NCI-H187 (cell line): Measurements from ENCODE around the gene CPTP.

Source experiments
- DNase-seq, 2 experiments: peaks; one replicate each; lab custom pipeline; 2025; lab: John Stamatoyannopoulos, UW

Gene CPTP

GRCh38 chr1:1349256-1350012, 24.8 kb downstream of the CPTP start, which contains the start of gene DVL1:
Gene DVL1, minus strand, starts transcription at chr1:1349418. Its CDS starts 353 bp downstream, at chr1:1349065.
- DNase-seq = peak in 1 of 2 experiments; percentile 49

- DNase-seq = no peak
Measured at GRCh38 chr1:1351511-1352427, 27.2 kb downstream of the CPTP start.

- DNase-seq = no peak
Measured at GRCh38 chr1:1352786-1353388, 28.3 kb downstream of the CPTP start.

GRCh38 chr1:1353389-1354151, 29.0 kb downstream of the CPTP start:
- no peak for DNase-seq

GRCh38 chr1:1354271-1355247, 30.0 kb downstream of the CPTP start:
- no peak for DNase-seq

DNA sequence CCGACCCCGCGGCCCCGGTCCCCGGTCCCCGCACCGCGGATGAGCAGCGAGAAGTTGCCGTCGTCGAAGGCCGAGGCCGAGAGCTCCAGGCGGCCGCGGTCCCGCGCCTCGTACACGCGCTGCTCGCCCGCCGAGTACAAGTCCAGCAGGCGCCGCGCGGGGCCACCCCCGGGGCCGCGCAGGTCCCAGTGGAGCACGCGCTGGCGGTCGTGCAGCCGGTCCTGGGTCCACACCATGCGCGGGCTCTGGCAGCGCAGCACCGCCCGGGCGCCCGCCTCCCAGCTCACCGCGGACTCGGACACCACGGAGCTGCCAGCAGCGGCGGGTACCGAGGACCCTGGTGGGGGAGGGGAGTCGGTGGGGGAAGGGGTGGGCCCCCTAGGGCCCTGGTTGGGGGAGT, 30.8 kb downstream of the CPTP start:
- no peak for DNase-seq

DNA sequence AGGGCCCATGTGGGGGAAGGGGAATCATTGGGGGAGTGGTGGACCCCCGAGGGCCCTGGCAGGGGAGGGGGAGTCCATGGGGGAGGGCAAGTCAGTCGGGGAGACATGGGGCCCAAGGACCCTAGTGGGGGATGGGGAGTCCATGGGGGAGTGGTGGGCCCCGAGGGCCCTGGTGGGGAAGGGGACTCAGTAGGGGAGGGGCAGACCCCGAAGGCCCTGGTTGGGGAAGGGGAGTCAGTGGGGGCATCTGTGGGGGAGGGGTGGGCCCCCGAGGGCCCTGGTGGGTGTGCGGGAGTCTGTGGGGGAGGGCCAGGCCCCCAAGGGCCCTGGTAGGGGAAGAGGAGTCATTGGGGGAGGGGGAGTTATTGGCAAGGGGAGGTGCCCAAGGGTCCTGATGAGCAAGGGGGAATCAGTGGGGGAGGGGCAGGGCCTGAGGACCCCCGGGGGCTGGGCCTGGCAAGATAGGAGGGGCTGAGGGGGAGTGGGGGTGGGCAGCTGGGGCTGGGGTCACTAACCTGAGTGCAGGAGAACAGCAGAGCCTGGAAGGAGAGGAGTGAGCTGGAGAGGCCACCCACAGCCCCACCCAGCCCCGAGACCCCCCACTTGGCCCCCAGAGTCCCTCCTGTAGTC, 31.7 kb downstream of the CPTP start:
- no peak for DNase-seq

DNA sequence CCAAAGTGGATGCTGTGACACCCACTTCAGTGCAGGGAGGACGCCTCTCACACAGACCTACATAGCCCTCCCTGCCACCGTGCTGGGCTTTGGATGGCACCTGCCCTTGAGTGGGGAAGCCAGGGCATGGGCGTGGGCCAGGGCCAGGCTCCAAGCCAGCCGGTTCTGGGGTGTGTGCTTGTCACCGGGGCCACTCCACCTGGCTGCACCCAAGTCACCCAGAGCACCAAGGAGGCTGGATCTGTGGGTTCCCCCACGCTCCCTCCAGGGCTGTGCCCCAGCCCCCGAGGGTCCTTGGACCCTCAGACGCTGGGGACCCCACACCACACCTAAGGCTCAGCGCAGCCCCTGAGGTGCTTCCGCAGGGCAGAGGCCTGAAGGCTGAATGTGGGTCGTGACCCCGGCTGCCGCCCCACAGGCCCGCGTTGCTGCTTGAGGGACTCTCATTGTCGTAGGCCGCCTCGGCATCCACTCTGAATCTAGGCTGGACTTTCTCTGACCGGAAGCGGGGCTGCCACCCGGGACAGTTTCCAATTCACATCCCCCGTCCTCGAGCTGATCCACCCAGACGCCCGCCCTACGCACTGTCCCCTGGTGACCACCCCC, 32.3 kb downstream of the CPTP start:
- no peak for DNase-seq

DNA sequence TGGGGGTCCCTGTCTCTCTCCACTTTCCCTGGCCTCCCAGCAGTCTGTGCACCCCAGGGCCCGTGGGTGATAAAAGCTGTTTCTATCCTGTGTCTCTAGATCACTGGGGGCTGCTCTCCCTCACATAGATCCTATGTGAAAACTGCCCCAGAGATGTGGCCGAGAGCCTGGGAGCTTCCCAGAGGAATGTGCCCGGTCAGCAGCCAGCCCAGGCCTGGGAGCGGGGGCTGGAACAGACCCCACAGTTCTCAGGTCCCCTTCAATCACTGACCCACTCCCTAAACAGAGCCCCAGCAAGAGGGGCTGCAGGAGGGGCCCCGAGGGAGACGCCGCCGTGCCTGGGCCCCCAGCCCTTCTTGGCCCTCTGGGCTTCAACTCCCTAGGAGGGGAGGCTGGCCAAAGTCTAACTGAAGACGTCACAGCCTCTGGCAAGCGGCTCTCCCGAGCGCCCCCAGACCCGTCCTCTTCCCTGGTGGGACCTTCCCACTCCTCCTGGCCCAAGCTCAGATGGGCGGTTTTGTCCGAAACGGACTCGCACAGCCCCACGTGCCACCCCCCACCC, 33.4 kb downstream of the CPTP start:
- DNase-seq = no peak

GRCh38 chr1:1358433-1359271, 34.0 kb downstream of the CPTP start, which contains the start of gene MXRA8:
Gene MXRA8, minus strand, starts transcription at chr1:1358555. Its CDS starts 51 bp downstream, at chr1:1358504.
- no peak for DNase-seq

- DNase-seq = no peak
Measured at GRCh38 chr1:1359308-1359663, 34.7 kb downstream of the CPTP start.

GRCh38 chr1:1359664-1360468, 35.3 kb downstream of the CPTP start:
- DNase-seq = no peak

GRCh38 chr1:1360506-1361169, 36.0 kb downstream of the CPTP start:
- DNase-seq = no peak

DNA sequence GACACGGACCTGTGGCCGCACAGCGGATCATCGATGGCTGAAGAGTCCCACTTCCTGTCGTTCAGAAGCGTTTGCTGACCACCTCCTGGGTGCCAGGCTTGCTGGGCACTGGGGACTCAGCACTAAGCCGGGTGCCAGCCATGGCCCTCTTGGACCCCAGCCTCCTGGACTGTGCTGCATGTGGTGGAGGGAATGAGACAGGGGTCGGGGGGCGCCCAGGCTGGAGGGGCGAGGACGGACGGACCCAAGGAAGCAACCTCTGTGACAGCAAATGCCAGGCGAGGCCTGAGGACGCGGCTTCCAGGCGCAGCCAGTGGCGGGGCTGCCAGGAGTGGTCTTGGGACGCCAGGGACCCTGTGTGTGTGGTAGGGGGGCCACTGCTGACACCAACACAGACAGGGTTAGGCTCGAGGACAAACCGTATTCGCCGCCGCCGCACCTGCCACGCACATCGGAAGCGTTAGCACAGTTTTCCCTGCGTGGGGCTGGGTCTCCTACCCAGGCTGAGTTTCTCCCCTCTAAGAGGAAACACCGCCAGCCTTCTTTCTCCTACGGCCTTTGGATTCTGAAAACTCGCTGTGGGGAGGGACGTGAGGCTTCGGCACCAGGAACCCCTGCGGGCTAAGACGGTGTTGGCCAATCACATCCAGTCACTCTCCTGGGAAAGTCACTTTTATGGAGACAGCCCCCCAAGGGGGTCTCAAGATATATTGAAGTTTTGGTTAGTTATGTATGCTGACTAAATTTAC, 36.8 kb downstream of the CPTP start:
- no peak for DNase-seq

GRCh38 chr1:1361982-1362423, 37.4 kb downstream of the CPTP start:
- no peak for DNase-seq

DNA sequence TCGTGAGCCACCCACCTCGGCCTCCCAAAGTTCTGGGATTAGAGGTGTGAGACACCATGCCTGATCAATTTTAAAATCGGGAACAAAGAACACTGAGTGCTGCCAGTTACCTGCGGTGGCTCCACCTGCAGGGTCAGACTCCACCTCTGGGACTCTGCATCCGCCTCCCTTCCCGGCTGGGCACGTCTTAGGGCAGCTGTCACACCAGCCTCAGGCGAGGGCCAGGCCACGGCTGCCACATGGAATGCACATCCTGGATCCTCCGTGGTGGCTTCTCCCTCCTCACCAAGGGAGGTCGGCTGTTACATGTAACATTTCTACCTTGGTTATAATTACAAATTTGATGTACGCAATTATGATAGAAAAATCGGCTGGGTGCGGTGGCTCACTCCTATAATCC, 39.7 kb downstream of the CPTP start:
- DNase-seq = no peak
